ENCODE measurements around the gene ACSBG1. TPM values are rescaled to one million over a fixed set of nuclear protein-coding genes. Genes with fewer than 3 reads are reported as not detected.

The ACSBG1 gene
- total RNA-seq, 2 experiments from 2014 or later = 0.30 to 0.41 TPM

DNA sequence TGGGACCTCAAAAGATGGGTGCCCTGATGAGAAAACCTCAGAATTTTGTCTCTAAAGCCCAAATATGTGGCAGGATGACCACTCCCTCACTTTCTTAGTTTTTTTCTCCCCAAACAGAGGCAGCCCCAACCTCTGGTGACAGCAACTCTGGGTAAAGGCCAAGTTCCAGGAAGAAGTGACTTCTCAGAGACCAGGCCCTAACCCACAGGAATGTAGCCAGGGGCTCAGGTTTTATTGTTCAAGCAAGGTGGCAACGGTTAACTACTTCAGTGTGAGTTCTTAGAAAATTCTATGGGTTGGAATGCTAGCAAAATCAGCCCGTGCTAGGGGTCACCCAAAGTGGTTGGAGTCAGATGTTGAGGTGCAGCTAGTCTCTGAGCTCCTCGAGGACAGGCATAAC is 24.9 kb upstream of the ACSBG1 start:
- no peaks in the 10 kb centered on the region for H3K9me3 ChIP-seq (ENCODE audit: low read length)

DNA sequence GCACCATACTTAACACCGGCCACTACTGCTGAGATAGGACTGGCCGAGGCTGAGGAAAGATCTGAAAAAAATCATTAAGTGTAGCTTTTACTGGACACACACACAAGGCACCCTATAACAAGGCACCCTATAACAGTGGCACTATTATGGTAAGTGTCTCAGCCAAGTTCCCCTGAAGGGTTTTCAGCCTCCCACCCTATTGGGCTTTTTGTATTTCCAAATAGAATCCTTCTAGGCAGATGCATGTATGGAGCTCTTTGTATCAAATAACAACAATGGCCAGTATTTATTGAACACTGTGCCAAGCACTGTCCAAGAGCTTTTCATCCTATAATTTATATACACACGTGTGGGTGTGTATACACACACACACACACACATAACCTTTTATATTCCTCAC is 23.3 kb upstream of the ACSBG1 start:
- POLR2A ChIA-PET = interaction anchor here (0.6 kb wide), 2 partner anchors 22 to 72 kb away, joined by 3 to 5 read pairs; no protein-coding TSS in a partner anchor
- no peak overlapping the region for H3K4me2 ChIP-seq (ENCODE audit: low read length)
- no peaks in the 10 kb centered on the region for H3K79me2 ChIP-seq (ENCODE audit: insufficient read depth, low read depth, low read length)
- no peaks in the 10 kb centered on the region for H3K9me3 ChIP-seq (ENCODE audit: low read length)
- no peak overlapping the region for H3K27ac ChIP-seq (ENCODE audit: low read depth, low read length, poor library complexity, severe bottlenecking)
- no TSS peak for BruUV-seq (replicated peaks)
- H3K36me3 ChIP-seq (ENCODE audit: insufficient read depth, low read length) = no peaks in the 10 kb centered on the region
- intact Hi-C loops (cut with micrococcal nuclease; ENCODE audit: unreplicated experiment) = no loop called here
- H3K4me3 ChIP-seq (ENCODE audit: low read depth, low read length, poor library complexity, severe bottlenecking) = no peak overlapping the region
- TF ChIP-seq EZH2phosphoT487 (IDR thresholded peaks at IDR 0.05; ENCODE audit: borderline replicate concordance, low read depth, low read length) = no peak
- TF ChIP-seq, protein P1, sequence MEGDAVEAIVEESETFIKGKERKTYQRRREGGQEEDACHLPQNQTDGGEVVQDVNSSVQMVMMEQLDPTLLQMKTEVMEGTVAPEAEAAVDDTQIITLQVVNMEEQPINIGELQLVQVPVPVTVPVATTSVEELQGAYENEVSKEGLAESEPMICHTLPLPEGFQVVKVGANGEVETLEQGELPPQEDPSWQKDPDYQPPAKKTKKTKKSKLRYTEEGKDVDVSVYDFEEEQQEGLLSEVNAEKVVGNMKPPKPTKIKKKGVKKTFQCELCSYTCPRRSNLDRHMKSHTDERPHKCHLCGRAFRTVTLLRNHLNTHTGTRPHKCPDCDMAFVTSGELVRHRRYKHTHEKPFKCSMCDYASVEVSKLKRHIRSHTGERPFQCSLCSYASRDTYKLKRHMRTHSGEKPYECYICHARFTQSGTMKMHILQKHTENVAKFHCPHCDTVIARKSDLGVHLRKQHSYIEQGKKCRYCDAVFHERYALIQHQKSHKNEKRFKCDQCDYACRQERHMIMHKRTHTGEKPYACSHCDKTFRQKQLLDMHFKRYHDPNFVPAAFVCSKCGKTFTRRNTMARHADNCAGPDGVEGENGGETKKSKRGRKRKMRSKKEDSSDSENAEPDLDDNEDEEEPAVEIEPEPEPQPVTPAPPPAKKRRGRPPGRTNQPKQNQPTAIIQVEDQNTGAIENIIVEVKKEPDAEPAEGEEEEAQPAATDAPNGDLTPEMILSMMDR (conservative IDR thresholded peaks at IDR 0.05; ENCODE audit: low read length) = no peak
- no peak overlapping the region for H2AFZ ChIP-seq (ENCODE audit: low read length)
- no peaks in the 10 kb centered on the region for H3K9me2 ChIP-seq (ENCODE audit: insufficient read depth, low read length)
- CTCF ChIA-PET (ENCODE audit: unreplicated experiment) = no interaction called here
- DNase-seq (ENCODE audit: low spot score) = no peak
- H3K4me1 ChIP-seq (ENCODE audit: insufficient read depth, low read length, poor library complexity, severe bottlenecking) = no peaks in the 10 kb centered on the region
- no peaks in the 10 kb centered on the region for H4K20me1 ChIP-seq (ENCODE audit: insufficient read depth, low read length)

More for the DNA sequence above, 24.9 kb upstream of the ACSBG1 start:
- intact Hi-C loops (cut with micrococcal nuclease; ENCODE audit: unreplicated experiment) = no loop called here
- ChIA-PET CTCF (ENCODE audit: unreplicated experiment) (no interaction called here), POLR2A (no interaction called here)
- TF ChIP-seq, protein P1 (conservative IDR thresholded peaks at IDR 0.05; ENCODE audit: low read length) = no peak
- TF ChIP-seq EZH2phosphoT487 (IDR thresholded peaks at IDR 0.05; ENCODE audit: borderline replicate concordance, low read depth, low read length) = no peak
- no peaks in the 10 kb centered on the region for H3K9me2 ChIP-seq (ENCODE audit: insufficient read depth, low read length)
- H3K4me1 ChIP-seq (ENCODE audit: insufficient read depth, low read length, poor library complexity, severe bottlenecking) = no peaks in the 10 kb centered on the region
- H3K36me3 ChIP-seq (ENCODE audit: insufficient read depth, low read length) = no peaks in the 10 kb centered on the region
- H3K4me2 ChIP-seq (ENCODE audit: low read length) = no peak overlapping the region
- H4K20me1 ChIP-seq (ENCODE audit: insufficient read depth, low read length) = no peaks in the 10 kb centered on the region
- no TSS peak for BruUV-seq (replicated peaks)
- no peaks in the 10 kb centered on the region for H3K79me2 ChIP-seq (ENCODE audit: insufficient read depth, low read depth, low read length)
- no peak overlapping the region for H2AFZ ChIP-seq (ENCODE audit: low read length)
- H3K27ac ChIP-seq (ENCODE audit: low read depth, low read length, poor library complexity, severe bottlenecking) = no peak overlapping the region
- no peak for DNase-seq (ENCODE audit: low spot score)
- H3K4me3 ChIP-seq (ENCODE audit: low read depth, low read length, poor library complexity, severe bottlenecking) = no peak overlapping the region

DNA sequence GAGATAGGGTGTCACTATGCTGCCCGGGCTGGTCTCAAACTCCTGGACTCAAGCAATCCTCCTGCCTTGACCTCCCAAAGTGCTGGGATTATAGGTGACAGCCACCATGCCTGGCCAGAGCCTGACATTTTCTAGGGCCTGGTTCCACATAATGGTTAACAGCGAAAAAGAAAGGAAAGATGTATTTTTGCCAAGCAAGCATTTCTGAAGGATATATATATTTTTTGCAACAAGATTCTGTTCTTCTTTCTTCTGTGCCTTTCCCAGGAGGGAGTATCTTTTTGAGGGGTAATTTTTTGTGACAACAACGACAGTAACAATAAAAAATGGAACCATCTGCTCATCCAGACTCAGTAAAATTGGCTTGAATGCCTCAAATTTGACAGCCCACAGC is 21.7 kb upstream of the ACSBG1 start:
- no peak overlapping the region for H3K4me3 ChIP-seq (ENCODE audit: low read depth, low read length, poor library complexity, severe bottlenecking)
- no peak for TF ChIP-seq EZH2phosphoT487 (IDR thresholded peaks at IDR 0.05; ENCODE audit: borderline replicate concordance, low read depth, low read length)
- TF ChIP-seq, protein P1 (conservative IDR thresholded peaks at IDR 0.05; ENCODE audit: low read length) = no peak
- no peaks in the 10 kb centered on the region for H4K20me1 ChIP-seq (ENCODE audit: insufficient read depth, low read length)
- CTCF ChIA-PET (ENCODE audit: unreplicated experiment) = no interaction called here
- H3K9me3 ChIP-seq (ENCODE audit: low read length) = no peaks in the 10 kb centered on the region
- DNase-seq (ENCODE audit: low spot score) = no peak
- no peak overlapping the region for H2AFZ ChIP-seq (ENCODE audit: low read length)
- intact Hi-C loops (cut with micrococcal nuclease; ENCODE audit: unreplicated experiment) = no loop called here
- no peaks in the 10 kb centered on the region for H3K36me3 ChIP-seq (ENCODE audit: insufficient read depth, low read length)
- POLR2A ChIA-PET = no interaction called here
- no peak overlapping the region for H3K4me2 ChIP-seq (ENCODE audit: low read length)
- H3K27ac ChIP-seq (ENCODE audit: low read depth, low read length, poor library complexity, severe bottlenecking) = no peak overlapping the region
- no peaks in the 10 kb centered on the region for H3K79me2 ChIP-seq (ENCODE audit: insufficient read depth, low read depth, low read length)
- H3K4me1 ChIP-seq (ENCODE audit: insufficient read depth, low read length, poor library complexity, severe bottlenecking) = no peaks in the 10 kb centered on the region
- no peaks in the 10 kb centered on the region for H3K9me2 ChIP-seq (ENCODE audit: insufficient read depth, low read length)
- no TSS peak for BruUV-seq (replicated peaks)

Data from OCI-LY7 (cell line).